HG03108 (cell line): ENCODE results near the gene HNRNPH3.
"Not testable (repeated sequence)": the region's sequence is repeated elsewhere in the genome, so short reads cannot be mapped to it uniquely, and the experiment has no call there.

Source experiments
- ATAC-seq: cut with Tn5 transposase; IDR thresholded peaks from one replicate; pipeline ENCODE4 v1.9.1; 2021; ENCODE audit warnings: moderate library complexity; ENCODE audit not compliant: unreplicated experiment

The HNRNPH3 gene, protein sequence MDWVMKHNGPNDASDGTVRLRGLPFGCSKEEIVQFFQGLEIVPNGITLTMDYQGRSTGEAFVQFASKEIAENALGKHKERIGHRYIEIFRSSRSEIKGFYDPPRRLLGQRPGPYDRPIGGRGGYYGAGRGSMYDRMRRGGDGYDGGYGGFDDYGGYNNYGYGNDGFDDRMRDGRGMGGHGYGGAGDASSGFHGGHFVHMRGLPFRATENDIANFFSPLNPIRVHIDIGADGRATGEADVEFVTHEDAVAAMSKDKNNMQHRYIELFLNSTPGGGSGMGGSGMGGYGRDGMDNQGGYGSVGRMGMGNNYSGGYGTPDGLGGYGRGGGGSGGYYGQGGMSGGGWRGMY

DNA sequence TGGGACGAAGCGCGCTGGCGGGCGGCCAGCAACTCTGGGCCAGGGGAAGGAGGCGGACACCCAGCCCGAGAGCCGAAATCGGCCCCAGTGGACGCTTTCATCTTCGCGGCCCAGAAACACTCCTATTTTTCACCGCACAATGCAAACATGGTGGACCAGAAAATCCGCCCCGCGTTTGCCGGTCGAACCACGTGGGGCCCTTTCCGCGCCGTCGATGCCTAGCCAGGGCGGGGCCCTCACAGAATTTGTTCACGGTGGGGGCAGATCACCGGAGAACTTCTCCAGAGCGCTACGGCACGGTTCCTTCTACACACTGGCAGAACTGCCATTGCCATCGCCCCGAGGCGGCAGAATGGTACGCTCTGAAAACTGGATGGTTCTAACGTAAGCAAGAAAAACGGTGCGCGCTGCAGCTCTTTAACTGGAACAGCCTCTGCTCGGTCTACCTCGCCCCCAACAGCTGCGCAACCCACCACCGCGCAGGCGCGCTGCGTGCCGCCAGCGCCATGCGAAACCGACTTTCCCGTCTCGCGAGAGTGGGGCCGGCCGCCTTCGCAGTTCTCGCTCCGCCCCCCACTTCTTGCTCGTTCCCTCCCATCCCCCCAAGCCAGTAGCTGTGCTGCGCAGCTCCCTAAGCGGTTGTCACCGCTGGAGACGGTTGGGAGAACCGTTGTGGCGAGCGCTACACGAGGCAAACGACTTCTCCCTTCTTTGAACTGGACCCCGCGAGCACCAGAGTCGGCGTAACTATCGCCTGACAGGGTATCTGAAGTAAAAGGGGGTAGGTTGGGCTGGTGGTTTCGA lies at the start of gene HNRNPH3:
TSS of gene HNRNPH3 (plus strand) at position 610 of the 804 bp plus-strand sequence. CDS start 5,158 bp downstream, outside the sequence.
- ATAC-seq, result peak; percentile 75

DNA sequence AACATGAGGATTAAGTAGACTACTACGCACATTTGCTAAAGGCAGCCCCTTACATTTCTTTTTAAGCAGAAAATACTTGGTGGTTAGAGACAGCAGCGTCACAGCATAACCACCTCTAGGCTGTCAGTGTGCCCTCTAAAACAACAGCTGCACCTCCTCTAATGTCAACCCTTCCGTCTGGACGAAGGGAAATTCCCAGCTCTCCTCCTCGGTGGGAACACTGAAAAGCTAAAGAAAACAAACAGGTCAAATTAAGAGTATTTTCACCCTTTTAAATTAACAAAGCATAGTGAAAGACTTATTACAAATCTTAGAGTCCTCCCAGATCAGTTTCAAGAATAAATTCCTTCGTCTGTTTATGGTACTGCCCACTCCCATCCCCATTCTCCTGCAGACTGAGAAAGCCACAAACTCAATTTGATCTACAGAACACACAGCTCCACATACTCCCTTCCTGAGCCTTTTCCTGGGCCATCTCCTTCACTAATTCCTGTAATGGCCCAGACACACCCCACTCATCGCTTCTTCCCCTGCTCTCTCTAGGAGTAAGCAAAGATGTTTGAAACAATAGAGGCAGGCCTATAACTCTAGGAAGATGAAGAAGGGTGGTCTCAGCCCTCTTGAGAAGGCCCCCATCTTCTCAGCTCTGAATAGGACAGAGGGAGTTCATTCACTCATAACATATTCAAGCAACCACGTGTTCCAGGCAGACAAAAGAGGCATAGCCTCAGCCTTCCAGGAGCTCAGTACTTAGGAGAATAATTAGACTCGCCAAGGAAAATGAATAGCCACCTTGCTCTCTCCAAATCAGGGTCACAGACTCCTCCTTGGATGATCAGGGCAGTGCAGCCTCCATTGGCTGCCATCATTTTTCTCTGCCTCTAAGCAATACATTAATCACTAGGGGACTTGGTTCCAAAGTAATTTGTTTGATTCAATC lies 47.5 kb upstream of the HNRNPH3 start:
- no peak for ATAC-seq

- no peak for ATAC-seq
Measured at GRCh38 chr10:68288717-68289116, 43.1 kb upstream of the HNRNPH3 start.

DNA sequence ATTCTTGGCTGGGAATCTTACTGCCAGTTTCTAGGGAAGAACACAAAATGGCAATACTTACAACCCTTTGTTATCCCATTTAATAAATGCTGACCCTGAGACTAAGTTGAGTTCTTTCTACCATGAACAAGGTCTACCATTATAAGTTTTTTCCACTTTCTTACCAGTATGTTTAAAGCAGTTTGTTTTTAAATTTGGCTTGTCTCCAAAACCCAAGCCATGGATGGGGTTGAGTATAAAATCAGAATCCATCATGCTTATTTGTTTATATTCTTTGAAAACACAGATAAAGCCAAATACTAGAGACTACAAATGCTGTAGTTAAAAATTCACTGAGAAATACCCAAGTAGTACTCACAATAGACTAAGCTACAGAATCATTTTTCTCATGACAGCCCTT lies 41.1 kb upstream of the HNRNPH3 start:
- ATAC-seq, result no peak

- no peak for ATAC-seq
Measured at GRCh38 chr10:68296843-68297663, 34.8 kb upstream of the HNRNPH3 start.

DNA sequence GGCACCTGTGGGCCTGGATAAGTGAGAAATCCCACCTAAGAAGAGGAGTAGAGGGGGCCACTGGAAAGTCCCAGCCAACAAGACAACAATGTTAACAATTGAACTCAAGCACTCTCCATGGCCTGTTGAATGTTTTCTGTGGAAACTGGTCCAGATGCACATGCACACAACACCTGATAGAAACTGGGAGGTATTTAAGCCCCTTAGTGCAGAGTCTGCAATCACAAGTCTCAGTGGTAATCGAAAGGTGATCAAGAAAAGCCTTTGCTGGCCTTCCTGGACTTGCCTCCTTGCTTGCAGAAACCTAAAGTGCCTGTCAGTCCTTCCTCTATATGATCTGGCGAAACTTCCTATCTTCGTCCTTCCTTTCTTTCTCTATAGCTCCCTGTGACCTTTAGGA lies 30.6 kb upstream of the HNRNPH3 start:
- ATAC-seq, result no peak

GRCh38 chr10:68301790-68302502 lies 29.9 kb upstream of the HNRNPH3 start:
- ATAC-seq, result peak; percentile 54

DNA sequence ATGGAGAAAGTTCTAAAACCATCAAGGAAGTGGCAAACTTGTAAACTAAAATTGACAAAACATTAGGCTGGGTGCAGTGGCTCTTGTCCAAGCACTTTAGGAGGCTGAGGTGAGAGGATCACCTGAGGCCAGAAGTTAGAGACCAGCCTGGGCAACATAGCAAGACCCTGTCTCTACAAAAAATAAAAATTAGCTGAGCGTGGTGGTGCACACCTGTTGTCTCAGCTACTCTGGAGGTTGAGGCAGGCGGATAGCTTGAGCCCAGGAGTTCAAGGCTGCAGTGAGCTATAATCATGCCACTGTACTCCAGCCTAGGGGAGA lies 29.4 kb upstream of the HNRNPH3 start:
- ATAC-seq, result no peak

DNA sequence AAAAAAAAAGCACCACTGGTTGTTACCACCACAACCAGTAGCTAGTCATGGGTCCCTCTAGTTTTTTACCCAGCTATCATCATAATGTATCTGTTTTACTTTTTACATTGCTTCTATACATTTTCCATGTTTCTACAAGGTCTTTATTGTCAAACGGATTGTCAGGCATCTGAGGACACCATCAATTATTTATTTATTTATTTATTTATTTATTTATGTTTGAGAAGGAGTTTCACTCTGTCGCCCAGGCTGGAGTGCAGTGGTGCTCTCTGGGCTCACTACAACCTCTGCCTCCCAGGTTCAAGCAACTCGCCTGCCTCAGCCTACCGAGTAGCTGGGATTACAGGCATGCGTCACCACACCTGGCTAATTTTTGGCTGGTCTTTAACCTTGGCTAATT lies 29.0 kb upstream of the HNRNPH3 start:
- ATAC-seq, result no peak

DNA sequence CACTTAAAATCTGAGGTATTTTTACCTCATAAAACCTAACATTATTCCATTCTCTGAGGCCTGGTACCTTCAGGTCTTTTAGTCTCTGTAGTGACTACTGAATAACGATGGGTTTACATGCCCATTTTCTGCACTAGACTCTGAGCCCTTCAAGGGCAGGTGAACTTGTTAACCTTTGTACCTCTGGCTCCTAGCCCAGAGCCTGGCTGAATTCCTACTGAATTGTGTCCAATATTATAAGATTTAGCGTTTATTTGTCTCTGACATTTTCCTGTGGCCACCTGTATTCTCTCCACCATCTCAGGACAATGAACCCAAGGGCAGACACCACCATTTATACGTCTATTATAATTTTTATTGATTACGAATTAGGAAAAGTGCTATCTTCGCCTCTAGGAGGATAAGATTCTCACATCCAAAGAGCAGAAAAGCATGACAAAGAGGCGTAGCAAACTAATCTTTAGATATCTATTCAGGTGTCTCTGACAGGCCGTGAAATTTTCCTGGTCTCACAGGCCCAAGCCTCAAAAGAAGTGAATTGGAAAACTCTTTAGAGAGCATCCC lies 27.9 kb upstream of the HNRNPH3 start:
- no peak for ATAC-seq

DNA sequence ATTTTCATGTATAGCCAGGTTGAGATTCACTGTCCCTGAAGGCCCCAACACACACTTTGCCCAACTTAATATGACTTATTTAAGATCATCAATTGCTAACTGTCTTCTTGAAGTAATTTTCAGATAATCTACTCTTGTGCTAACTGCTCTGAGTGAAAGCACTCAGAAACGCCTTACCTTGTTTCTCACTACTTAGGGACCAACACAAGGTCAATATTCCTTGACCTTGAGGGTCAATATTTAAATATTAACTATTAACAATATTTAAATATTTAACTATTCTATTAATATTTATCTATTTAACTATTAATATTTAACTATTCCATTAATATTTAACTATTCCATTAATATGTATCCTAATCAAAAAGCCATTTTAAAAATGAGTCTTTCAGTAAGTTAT lies 26.0 kb upstream of the HNRNPH3 start:
- ATAC-seq, result no peak

DNA sequence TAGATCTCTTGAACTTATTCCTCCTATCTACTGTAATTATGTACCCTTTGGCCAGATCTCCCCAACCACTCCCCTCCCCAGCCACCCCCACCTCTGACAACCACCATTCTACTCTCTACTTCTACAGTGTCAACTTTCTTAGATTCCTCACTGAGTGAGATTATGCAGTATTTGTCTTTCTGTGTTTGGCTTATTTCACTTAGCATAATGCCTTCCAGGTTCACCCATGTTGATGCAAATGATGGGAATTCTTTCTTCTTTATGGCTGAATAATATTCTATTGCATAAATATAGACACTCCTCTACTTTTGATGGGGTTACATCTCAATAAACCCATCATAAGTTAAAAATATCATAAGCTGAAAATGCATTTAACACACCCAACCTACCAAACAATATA lies 21.3 kb upstream of the HNRNPH3 start:
- no peak for ATAC-seq

GRCh38 chr10:68314930-68315329 lies 16.9 kb upstream of the HNRNPH3 start:
- not testable (repeated sequence) for ATAC-seq

GRCh38 chr10:68315582-68315981 lies 16.3 kb upstream of the HNRNPH3 start:
- ATAC-seq, result no peak

DNA sequence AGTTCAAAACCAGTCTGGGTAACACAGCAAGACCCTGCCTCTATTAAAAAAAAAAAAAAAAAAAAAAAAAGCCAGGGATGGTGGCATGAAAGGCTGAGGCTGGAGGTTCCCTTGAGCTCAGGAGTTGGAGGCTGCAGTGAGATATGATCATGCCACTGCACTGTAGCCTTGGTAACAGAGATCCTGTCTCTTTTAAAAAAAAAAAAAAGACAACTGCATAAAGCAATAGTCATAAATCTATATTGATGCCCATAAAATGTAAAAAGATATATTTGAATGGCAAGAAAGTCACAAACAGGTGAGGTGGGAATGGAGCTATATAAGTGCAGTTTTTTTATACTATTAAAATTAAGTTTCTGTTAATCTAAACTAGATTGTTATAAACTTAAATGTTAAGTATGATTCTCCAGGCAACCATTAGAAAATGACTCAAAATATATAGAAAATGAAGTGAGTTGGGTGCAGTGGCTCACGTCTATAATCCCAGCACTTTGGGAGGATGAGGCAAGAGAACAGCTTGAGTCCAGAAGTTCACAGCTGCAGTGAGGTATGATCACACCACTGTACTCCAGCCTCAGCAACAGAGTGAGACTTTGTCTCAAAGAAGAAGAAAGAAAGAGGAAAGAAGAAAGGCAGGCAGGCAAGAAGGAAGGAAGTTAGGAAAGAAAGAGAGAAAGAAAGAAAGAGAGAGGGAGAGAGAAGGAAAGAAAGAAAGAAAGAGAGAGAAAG lies 13.4 kb upstream of the HNRNPH3 start:
- ATAC-seq, result no peak

GRCh38 chr10:68324396-68324795 lies 7.5 kb upstream of the HNRNPH3 start:
- not testable (repeated sequence) for ATAC-seq

DNA sequence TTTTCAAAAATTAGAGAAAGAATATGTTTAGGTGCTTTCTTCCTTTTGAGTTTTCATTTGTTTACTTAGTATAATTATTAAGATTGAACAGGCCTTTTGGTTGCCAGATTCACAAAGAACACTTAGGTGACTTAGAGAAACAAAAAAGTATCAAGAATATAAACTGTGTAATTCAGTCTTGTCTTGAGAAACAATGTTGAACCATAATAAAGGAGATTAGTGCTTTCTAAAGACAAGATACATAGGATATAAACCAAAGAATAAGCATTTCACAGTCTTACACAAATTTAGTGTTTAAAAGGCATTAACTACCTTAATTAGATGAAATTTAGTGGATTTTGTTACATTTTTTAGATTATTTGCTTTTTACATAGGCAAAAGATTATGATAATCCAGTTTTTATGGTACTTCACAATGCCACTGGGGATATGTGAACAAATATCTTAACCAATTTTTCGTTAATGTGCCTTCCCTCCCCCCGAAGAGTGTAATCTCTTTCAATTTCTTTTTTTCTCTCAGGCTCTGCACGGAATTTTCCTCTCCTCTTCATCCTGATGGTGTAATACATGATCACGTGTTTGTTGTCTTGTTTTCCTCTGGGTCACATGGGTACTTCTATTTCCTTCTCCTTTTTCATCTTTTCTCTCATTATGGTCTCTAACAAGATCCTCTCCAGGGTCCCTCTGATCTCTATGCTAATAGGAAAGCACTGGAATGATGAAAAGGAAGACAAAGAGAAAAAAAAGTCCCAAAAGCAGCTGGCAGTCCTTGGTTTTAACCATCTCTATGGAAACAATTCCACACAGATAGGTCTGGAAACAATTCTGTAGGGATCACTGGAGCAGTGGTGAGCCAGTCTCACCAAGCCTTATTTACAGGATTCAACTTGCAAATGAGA lies 3.7 kb upstream of the HNRNPH3 start:
- ATAC-seq, result no peak

GRCh38 chr10:68329506-68329861 lies 2.4 kb upstream of the HNRNPH3 start:
- no peak for ATAC-seq
